Measurements from ENCODE around the gene HPD.

DNA sequence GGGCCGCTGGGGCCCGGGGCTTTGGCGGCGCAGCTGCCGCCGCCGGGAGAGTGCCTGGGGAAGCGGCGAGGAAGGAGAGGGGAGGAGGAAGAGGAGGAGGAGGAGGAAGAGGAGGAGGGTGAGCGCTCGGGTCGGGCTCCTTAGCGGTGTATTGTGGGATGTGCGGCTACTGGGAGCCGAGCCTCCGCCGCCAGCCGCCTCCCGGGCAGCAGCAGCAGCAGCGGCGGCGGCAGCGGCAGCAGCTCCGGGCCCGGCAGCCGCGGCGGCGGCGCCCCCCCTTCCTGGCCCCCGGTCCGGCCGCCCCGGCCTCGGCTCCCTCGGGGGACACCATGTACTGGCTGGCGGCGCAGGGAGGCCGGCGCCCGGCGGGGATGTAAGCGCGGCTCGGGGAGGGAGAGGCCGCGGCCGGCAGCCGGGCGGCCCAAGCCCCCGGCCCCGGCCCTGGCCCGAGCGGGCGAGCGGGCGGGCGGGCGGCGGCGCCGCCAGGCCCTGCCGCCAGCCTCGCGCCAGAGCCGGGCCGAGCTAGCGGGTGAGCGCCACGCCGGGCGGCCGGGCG, 54.7 kb downstream of the HPD start, which contains the start of gene SETD1B:
- TF ChIP-seq, protein P1, sequence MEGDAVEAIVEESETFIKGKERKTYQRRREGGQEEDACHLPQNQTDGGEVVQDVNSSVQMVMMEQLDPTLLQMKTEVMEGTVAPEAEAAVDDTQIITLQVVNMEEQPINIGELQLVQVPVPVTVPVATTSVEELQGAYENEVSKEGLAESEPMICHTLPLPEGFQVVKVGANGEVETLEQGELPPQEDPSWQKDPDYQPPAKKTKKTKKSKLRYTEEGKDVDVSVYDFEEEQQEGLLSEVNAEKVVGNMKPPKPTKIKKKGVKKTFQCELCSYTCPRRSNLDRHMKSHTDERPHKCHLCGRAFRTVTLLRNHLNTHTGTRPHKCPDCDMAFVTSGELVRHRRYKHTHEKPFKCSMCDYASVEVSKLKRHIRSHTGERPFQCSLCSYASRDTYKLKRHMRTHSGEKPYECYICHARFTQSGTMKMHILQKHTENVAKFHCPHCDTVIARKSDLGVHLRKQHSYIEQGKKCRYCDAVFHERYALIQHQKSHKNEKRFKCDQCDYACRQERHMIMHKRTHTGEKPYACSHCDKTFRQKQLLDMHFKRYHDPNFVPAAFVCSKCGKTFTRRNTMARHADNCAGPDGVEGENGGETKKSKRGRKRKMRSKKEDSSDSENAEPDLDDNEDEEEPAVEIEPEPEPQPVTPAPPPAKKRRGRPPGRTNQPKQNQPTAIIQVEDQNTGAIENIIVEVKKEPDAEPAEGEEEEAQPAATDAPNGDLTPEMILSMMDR (conservative IDR thresholded peaks at IDR 0.05 in 1 of 2, IDR thresholded peaks at IDR 0.05 in 1 of 2; ENCODE audit: low read depth in 1 of 2, low read length in 2 of 2): no peak
- TF ChIP-seq EZH2 (IDR thresholded peaks at IDR 0.05; ENCODE audit: low read length, missing control alignments): no peak

All from fibroblast of lung (primary cell).